SK-N-SH (cell line): Measurements from ENCODE around the gene TRAPPC8. TPM values are rescaled to one million over a fixed set of nuclear protein-coding genes. Genes with fewer than 3 reads are reported as not detected.

ENCODE experiments used
- CTCF ChIA-PET: fragments of 300-600, 350-600 bp; formaldehyde crosslinking; extraction: SDS; loops from one replicate; lab custom pipeline; 2021; lab: Yijun Ruan, JAX
- POLR2A ChIA-PET: fragments of 350-600 bp; sonication (Branson Sonifier 250); formaldehyde crosslinking; extraction: SDS; loops from one replicate; lab custom pipeline; 2020; ENCODE audit warnings: antibody characterized with exemption, inconsistent platforms; lab: Yijun Ruan, JAX
- DNase-seq: peaks from one replicate; pipeline ENCODE4 v3.0.0; 2012
- H2AFZ ChIP-seq: fragments of 200-600 bp; sonication (generic); 2 replicates; pipeline ENCODE4 v1.8.1; 2016; ENCODE audit warnings: antibody characterized with exemption, mild to moderate bottlenecking, low read depth
- H3F3A ChIP-seq: fragments of 200-600 bp; sonication (generic); replicated peaks from 2 replicates; pipeline ENCODE3; 2016; ENCODE audit warnings: antibody characterized with exemption, mild to moderate bottlenecking; ENCODE audit not compliant: insufficient read depth
- H3K27ac ChIP-seq, 2 experiments: fragments of 200-500 bp in 1 of 2; fragments of 200-600 bp in 1 of 2; sonication (Bioruptor generic) in 1 of 2; sonication (generic), shearing (Covaris generic) in 1 of 2; 2 replicates each; pipeline versions ENCODE4 v1.5.1 to v1.6.1; 2014 to 2016; ENCODE audit warnings: low read depth in 2 of 2, inconsistent platforms in 1 of 2, low read length in 1 of 2, mild to moderate bottlenecking in 1 of 2, mixed read lengths in 1 of 2
- H3K27me3 ChIP-seq: fragments of 200-600 bp; sonication (generic), shearing (Covaris generic); 2 replicates; pipeline ENCODE4 v1.6.1; 2016; ENCODE audit warnings: mixed run types; ENCODE audit not compliant: insufficient read depth
- H3K36me3 ChIP-seq, 2 experiments: fragments of 200-500 bp in 1 of 2; fragments of 200-600 bp in 1 of 2; sonication (Bioruptor generic) in 1 of 2; sonication (generic) in 1 of 2; replicated peaks in 1 of 2; 2 replicates each; pipeline versions ENCODE3 to v1.5.1; 2014 to 2016; ENCODE audit warnings: low read length in 1 of 2, mild to moderate bottlenecking in 1 of 2; ENCODE audit not compliant: insufficient read depth in 2 of 2, control insufficient read depth in 1 of 2
- H3K4me1 ChIP-seq, 2 experiments: fragments of 200-500 bp in 1 of 2; fragments of 200-600 bp in 1 of 2; sonication (Bioruptor generic) in 1 of 2; sonication (generic), shearing (Covaris generic) in 1 of 2; 2 replicates each; pipeline versions ENCODE4 v1.5.1 to v1.6.1; 2014 to 2016; ENCODE audit warnings: low read depth in 1 of 2, low read length in 1 of 2, mixed run types in 1 of 2; ENCODE audit not compliant: insufficient read depth in 2 of 2, control insufficient read depth in 1 of 2
- H3K4me2 ChIP-seq: fragments of 200-600 bp; sonication (generic), shearing (Covaris generic); 2 replicates; pipeline ENCODE4 v1.6.1; 2017; ENCODE audit warnings: mixed run types
- H3K4me3 ChIP-seq, 2 experiments: fragments of 200-500 bp in 1 of 2; fragments of 200-600 bp in 1 of 2; sonication (Bioruptor generic) in 1 of 2; sonication (generic), shearing (Covaris generic) in 1 of 2; 2 replicates each; pipeline versions ENCODE4 v1.5.1 to v1.8.1; 2014 to 2016; ENCODE audit warnings: low read depth in 2 of 2, inconsistent platforms in 1 of 2, low read length in 1 of 2, mild to moderate bottlenecking in 1 of 2, mixed read lengths in 1 of 2, moderate library complexity in 1 of 2
- H3K79me2 ChIP-seq: fragments of 200-600 bp; sonication (generic); 2 replicates; pipeline ENCODE4 v1.8.1; 2017; ENCODE audit warnings: mild to moderate bottlenecking; ENCODE audit not compliant: insufficient read depth
- H3K9ac ChIP-seq: fragments of 200-600 bp; sonication (generic); 2 replicates; pipeline ENCODE4 v1.6.1; 2017; ENCODE audit warnings: mixed run types
- H3K9me2 ChIP-seq: fragments of 200-600 bp; sonication (generic); 2 replicates; pipeline ENCODE4 v1.6.1; 2017; ENCODE audit warnings: mixed run types
- H3K9me3 ChIP-seq: fragments of 200-600 bp; sonication (generic); 2 replicates; pipeline ENCODE4 v1.6.1; 2017; ENCODE audit warnings: mixed run types, mild to moderate bottlenecking, moderate library complexity
- H4K20me1 ChIP-seq: fragments of 200-600 bp; sonication (generic); 2 replicates; pipeline ENCODE4 v1.6.1; 2017; ENCODE audit warnings: mild to moderate bottlenecking, mixed run types; ENCODE audit not compliant: insufficient read depth
- CHD2 ChIP-seq: fragments of 150-350 bp; IDR thresholded peaks from 2 replicates; pipeline ENCODE4 v1.6.1; 2018; ENCODE audit warnings: low read length; ENCODE audit not compliant: partially characterized antibody
- ELF1 ChIP-seq: IDR thresholded peaks from 2 replicates; pipeline ENCODE4 v1.4.0; 2012
- EP300 ChIP-seq, 2 experiments: IDR thresholded peaks; 2 replicates each; pipeline versions ENCODE4 v1.4.0 to v1.6.1; 2012; ENCODE audit warnings: borderline replicate concordance in 1 of 2, low read depth in 1 of 2, low read length in 1 of 2
- FOSL2 ChIP-seq: IDR thresholded peaks from 2 replicates; pipeline ENCODE4 v1.4.0; 2012; ENCODE audit warnings: low read depth, mild to moderate bottlenecking, moderate library complexity, borderline replicate concordance
- FOXJ3 ChIP-seq: sonication (generic); formaldehyde crosslinking; IDR thresholded peaks from 2 replicates; pipeline ENCODE4 v1.5.1; 2020; ENCODE audit warnings: mild to moderate bottlenecking, missing genetic modification reagents
- FOXM1 ChIP-seq: IDR thresholded peaks from 2 replicates; pipeline ENCODE4 v1.4.0; 2012; ENCODE audit warnings: low read depth, mild to moderate bottlenecking
- GABPA ChIP-seq: IDR thresholded peaks from 2 replicates; pipeline ENCODE4 v1.4.0; 2012; ENCODE audit warnings: low read depth, mild to moderate bottlenecking
- GATA2 ChIP-seq: sonication (generic); formaldehyde crosslinking; IDR thresholded peaks from 2 replicates; pipeline ENCODE4 v1.5.0; 2020; ENCODE audit warnings: mild to moderate bottlenecking, missing genetic modification reagents
- MXI1 ChIP-seq: IDR thresholded peaks from 2 replicates; pipeline ENCODE4 v1.6.1; 2012; ENCODE audit warnings: mild to moderate bottlenecking, low read depth, low read length, improper control_type of control experiment
- NFIC ChIP-seq: IDR thresholded peaks from 2 replicates; pipeline ENCODE4 v1.4.0; 2012; ENCODE audit warnings: borderline replicate concordance
- RFX5 ChIP-seq: IDR thresholded peaks from 2 replicates; pipeline ENCODE4 v1.6.1; 2012; ENCODE audit warnings: mild to moderate bottlenecking, improper control_type of control experiment, low read length
- SIN3A ChIP-seq: IDR thresholded peaks from 2 replicates; pipeline ENCODE4 v1.6.1; 2012; ENCODE audit warnings: low read depth, mild to moderate bottlenecking, low read length, moderate library complexity, borderline replicate concordance
- SMC3 ChIP-seq: IDR thresholded peaks from 2 replicates; pipeline ENCODE4 v1.6.1; 2012; ENCODE audit warnings: low read depth, low read length, improper control_type of control experiment
- TAF1 ChIP-seq: IDR thresholded peaks from 2 replicates; pipeline ENCODE4 v1.6.1; 2012; ENCODE audit warnings: low read depth, mild to moderate bottlenecking, low read length, moderate library complexity, borderline replicate concordance
- TCF12 ChIP-seq: IDR thresholded peaks from 2 replicates; pipeline ENCODE4 v1.4.0; 2012
- YY1 ChIP-seq: IDR thresholded peaks from 2 replicates; pipeline ENCODE4 v1.4.0; 2012; ENCODE audit warnings: low read depth, mild to moderate bottlenecking
- WGBS: methylation state at CpG from one replicate; pipeline ENCODE4 v1.1.6; 2017; ENCODE audit warnings: low lambda C conversion rate; 5-methylcytosine and 5-hydroxymethylcytosine counted together
- polyA plus RNA-seq, 3 experiments: library from polyadenylated mRNA; depleted of rRNA; stranded (reverse); fragments of >200 nt; gene quantifications; 2 replicates each; pipeline ENCODE4 v1.2.3, GENCODE V29; 2012
- TF ChIP-seq, protein P1 (sequence below): IDR thresholded peaks from 2 replicates; pipeline ENCODE4 v1.6.1; 2012; ENCODE audit warnings: mild to moderate bottlenecking, low read depth, low read length, moderate library complexity
- TF ChIP-seq, protein P2 (sequence below): fragments of 150-350 bp; IDR thresholded peaks from 2 replicates; pipeline ENCODE4 v1.6.1; 2017; ENCODE audit warnings: antibody characterized with exemption, low read length, low read depth, borderline replicate concordance
- TF ChIP-seq, protein P3 (sequence below): IDR thresholded peaks from 2 replicates; pipeline ENCODE4 v1.4.0; 2012; ENCODE audit warnings: low read depth
- TF ChIP-seq, protein P4 (sequence below): IDR thresholded peaks from 2 replicates; pipeline ENCODE4; 2012

The TRAPPC8 gene
- polyA plus RNA-seq, 1 of the 3 experiments (the other 2 are of a cell fraction): 14.9 TPM

DNA sequence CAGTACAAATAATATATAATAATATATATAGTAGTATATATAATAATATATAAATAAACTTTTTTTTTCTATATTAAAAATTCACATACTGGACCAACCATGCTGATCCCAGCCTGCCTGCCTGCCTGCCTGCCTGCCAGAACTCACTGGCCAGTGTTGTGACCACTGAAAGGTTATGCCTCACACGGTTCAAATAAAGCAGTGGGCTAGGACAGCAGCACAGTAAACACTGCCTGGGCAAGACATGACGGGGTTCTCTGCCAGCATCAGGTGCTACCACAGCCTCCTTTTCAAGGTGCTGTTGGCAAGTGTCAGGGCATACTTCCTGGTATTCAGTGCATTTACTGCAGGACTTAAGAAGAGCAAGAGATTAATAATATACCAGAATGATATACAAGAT is 67.6 kb downstream of the TRAPPC8 start (continued):
- TF ChIP-seq, protein P1, sequence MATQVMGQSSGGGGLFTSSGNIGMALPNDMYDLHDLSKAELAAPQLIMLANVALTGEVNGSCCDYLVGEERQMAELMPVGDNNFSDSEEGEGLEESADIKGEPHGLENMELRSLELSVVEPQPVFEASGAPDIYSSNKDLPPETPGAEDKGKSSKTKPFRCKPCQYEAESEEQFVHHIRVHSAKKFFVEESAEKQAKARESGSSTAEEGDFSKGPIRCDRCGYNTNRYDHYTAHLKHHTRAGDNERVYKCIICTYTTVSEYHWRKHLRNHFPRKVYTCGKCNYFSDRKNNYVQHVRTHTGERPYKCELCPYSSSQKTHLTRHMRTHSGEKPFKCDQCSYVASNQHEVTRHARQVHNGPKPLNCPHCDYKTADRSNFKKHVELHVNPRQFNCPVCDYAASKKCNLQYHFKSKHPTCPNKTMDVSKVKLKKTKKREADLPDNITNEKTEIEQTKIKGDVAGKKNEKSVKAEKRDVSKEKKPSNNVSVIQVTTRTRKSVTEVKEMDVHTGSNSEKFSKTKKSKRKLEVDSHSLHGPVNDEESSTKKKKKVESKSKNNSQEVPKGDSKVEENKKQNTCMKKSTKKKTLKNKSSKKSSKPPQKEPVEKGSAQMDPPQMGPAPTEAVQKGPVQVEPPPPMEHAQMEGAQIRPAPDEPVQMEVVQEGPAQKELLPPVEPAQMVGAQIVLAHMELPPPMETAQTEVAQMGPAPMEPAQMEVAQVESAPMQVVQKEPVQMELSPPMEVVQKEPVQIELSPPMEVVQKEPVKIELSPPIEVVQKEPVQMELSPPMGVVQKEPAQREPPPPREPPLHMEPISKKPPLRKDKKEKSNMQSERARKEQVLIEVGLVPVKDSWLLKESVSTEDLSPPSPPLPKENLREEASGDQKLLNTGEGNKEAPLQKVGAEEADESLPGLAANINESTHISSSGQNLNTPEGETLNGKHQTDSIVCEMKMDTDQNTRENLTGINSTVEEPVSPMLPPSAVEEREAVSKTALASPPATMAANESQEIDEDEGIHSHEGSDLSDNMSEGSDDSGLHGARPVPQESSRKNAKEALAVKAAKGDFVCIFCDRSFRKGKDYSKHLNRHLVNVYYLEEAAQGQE: no peak
- TF ChIP-seq GATA2: no peak
- TF ChIP-seq SMC3: no peak
- TF ChIP-seq FOXJ3 (CRISPR knock-in tag): no peak
- TF ChIP-seq ELF1: no peak
- no peak for TF ChIP-seq MXI1
- no peak for TF ChIP-seq TCF12

DNA sequence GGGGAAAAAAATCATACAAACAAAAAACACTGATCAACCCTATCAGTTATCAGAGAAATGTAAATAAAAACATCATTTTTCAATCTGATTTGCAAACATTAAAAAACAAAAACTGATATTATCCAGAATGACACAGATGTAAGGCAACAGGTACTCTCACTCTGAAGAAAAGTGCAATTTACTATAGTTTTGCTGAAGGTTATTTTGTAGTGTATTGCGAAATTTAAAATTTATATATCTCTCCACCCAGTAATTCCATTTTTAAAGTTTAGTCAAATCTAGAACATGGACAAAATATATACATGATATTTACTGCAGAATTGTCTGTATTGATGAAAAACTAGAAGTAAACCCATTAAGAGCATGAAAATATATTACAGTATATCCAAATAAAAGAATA is 79.8 kb downstream of the TRAPPC8 start:
- Histone ChIP-seq H3K9ac (no peak overlapping the region), H3K9me3 (no peaks in the 10 kb centered on the region), H3K9me2 (no peaks in the 10 kb centered on the region), H3K4me1 (no peaks in the 10 kb centered on the region), H3K4me2 (no peak overlapping the region)
- DNase-seq: no peak
- TF ChIP-seq GATA2 (no peak), GABPA (no peak), CHD2 (no peak), EP300 (IDR thresholded peaks at IDR 0.05; ENCODE audit: borderline replicate concordance in 1 of 2, low read depth in 1 of 2, low read length in 1 of 2) (no peak), SIN3A (no peak), NFIC (no peak), YY1 (no peak), SMC3 (no peak), FOSL2 (no peak), FOXM1 (no peak), FOXJ3 (CRISPR knock-in tag) (no peak), RFX5 (no peak), TAF1 (no peak)
- TF ChIP-seq, protein P2, sequence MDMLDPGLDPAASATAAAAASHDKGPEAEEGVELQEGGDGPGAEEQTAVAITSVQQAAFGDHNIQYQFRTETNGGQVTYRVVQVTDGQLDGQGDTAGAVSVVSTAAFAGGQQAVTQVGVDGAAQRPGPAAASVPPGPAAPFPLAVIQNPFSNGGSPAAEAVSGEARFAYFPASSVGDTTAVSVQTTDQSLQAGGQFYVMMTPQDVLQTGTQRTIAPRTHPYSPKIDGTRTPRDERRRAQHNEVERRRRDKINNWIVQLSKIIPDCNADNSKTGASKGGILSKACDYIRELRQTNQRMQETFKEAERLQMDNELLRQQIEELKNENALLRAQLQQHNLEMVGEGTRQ: no peak
- TF ChIP-seq, protein P3, sequence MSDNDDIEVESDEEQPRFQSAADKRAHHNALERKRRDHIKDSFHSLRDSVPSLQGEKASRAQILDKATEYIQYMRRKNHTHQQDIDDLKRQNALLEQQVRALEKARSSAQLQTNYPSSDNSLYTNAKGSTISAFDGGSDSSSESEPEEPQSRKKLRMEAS: no peak
- TF ChIP-seq, protein P4, sequence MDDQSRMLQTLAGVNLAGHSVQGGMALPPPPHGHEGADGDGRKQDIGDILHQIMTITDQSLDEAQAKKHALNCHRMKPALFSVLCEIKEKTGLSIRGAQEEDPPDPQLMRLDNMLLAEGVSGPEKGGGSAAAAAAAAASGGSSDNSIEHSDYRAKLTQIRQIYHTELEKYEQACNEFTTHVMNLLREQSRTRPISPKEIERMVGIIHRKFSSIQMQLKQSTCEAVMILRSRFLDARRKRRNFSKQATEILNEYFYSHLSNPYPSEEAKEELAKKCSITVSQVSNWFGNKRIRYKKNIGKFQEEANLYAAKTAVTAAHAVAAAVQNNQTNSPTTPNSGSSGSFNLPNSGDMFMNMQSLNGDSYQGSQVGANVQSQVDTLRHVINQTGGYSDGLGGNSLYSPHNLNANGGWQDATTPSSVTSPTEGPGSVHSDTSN: no peak
- TF ChIP-seq, protein P1: no peak
- TF ChIP-seq, all 33 proteins: peak for 0
- Histone ChIP-seq H3F3A (no peaks in the 10 kb centered on the region), H3K36me3 (peaks cover 61 to 62% of the 10 kb centered on the region in 2 experiments), H3K79me2 (no peaks in the 10 kb centered on the region), H2AFZ (no peak overlapping the region), H4K20me1 (no peaks in the 10 kb centered on the region), H3K4me3 (no peak overlapping the region), H3K27ac (no peak overlapping the region), H3K27me3 (no peaks in the 10 kb centered on the region)
- ChIA-PET CTCF (no interaction called here), POLR2A (no interaction called here)
- WGBS: 98% methylated on average over 1 of the region's 1 CpG
